Uterus (tissue), 4 donors: ENCODE results near the gene STPG4. TPM values are rescaled to one million over a fixed set of nuclear protein-coding genes. Genes with fewer than 3 reads are reported as not detected.
"Not testable (repeated sequence)": the region's sequence is repeated elsewhere in the genome, so short reads cannot be mapped to it uniquely, and the experiment has no call there.

ENCODE experiments used
- DNase-seq, 2 donors: peaks; one replicate each; pipeline ENCODE4 v3.0.0-alpha.2; 2019 to 2020
- H3K27ac ChIP-seq, 2 donors: fragments of 200-600 bp; sonication (generic); 1 replicate in 1 of 2; 2 replicates in 1 of 2; pipeline ENCODE4 v1.5.1; 2016 to 2018
- H3K27me3 ChIP-seq, 2 donors: fragments of 200-600 bp; sonication (generic); one replicate each; pipeline ENCODE4 v1.5.1; 2018 to 2019; ENCODE audit warnings: control low read depth in 1 of 2
- H3K36me3 ChIP-seq, 2 donors: fragments of 200-600 bp; sonication (generic); one replicate each; pipeline ENCODE4 v1.5.1; 2019; ENCODE audit warnings: control low read depth in 1 of 2
- H3K4me1 ChIP-seq, 2 donors: fragments of 200-600 bp; sonication (generic); one replicate each; pipeline ENCODE4 v1.5.1; 2018 to 2019; ENCODE audit warnings: control low read depth in 1 of 2
- H3K4me3 ChIP-seq, 2 donors: fragments of 200-600 bp; sonication (generic); 1 replicate in 1 of 2; 2 replicates in 1 of 2; pipeline ENCODE4 v1.5.1; 2018 to 2019; ENCODE audit warnings: mild to moderate bottlenecking in 1 of 2
- H3K9me3 ChIP-seq, 2 donors: fragments of 200-600 bp; sonication (generic); one replicate each; pipeline ENCODE4 v1.5.1; 2019; ENCODE audit warnings: control low read depth in 1 of 2
- POLR2A ChIP-seq, 2 donors: fragments of 450-650 bp; IDR thresholded peaks; one replicate each; pipeline ENCODE4 v1.6.1; 2016; ENCODE audit warnings: antibody characterized with exemption in 2 of 2, mild to moderate bottlenecking in 1 of 2, moderate library complexity in 1 of 2
- intact Hi-C: fragments of 100-400 bp; cut with DNase I; formaldehyde crosslinking; loops from one replicate; pipeline ENCODE4 v1.15.1; 2023; ENCODE audit warnings: low total_unique reads
- total RNA-seq, 4 donors: library from RNA; depleted of rRNA in 3 of 4; stranded (reverse); fragments of >200 nt in 3 of 4; gene quantifications; one replicate each; pipeline versions ENCODE4 v1.1.0 to v1.2.4, GENCODE V29; 2014 to 2023
- TF ChIP-seq, protein P1 (sequence below), 4 experiments: fragments of 200-600 bp in 2 of 4; fragments of 450-650 bp in 2 of 4; sonication (generic) in 2 of 4; IDR thresholded peaks; one replicate each; pipeline ENCODE4 v1.5.1; 2016 to 2019; ENCODE audit warnings: antibody characterized with exemption in 4 of 4, mild to moderate bottlenecking in 2 of 4, moderate library complexity in 1 of 4
- donor health status: DM: yes; HTN: yes; CAD: no.

STPG4 gene
- total RNA-seq, 4 donors from 2014 or later: 1.0 TPM; not detected in 3

GRCh38 chr2:47099712-47100111, 55.4 kb downstream of the STPG4 start:
- H3K27ac ChIP-seq, intact Hi-C loops, H3K36me3 ChIP-seq, H3K9me3 ChIP-seq, DNase-seq, H3K4me1 ChIP-seq, H3K27me3 ChIP-seq, H3K4me3 ChIP-seq: not testable (repeated sequence)

DNA sequence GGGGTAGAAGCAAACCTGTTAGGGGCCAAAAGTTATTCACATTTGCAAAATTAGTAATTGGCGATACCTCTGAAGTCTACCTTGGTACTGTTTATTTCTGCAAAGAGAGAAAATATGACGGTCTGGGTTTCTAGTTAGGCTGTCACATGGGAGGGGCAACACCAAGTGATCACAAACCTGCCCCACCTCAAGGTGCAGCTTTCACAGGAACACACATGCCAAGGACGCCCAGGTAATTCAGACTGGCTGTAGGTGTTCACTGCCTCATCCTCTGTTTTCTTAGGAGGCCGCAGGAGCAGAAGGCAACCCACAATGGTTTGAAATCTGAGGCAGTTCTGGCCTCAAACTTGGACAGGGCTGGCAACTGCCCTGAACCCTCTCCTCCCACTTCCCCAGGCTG, 56.2 kb downstream of the STPG4 start:
- no peak for TF ChIP-seq POLR2A (IDR thresholded peaks at IDR 0.05)
- TF ChIP-seq, protein P1, sequence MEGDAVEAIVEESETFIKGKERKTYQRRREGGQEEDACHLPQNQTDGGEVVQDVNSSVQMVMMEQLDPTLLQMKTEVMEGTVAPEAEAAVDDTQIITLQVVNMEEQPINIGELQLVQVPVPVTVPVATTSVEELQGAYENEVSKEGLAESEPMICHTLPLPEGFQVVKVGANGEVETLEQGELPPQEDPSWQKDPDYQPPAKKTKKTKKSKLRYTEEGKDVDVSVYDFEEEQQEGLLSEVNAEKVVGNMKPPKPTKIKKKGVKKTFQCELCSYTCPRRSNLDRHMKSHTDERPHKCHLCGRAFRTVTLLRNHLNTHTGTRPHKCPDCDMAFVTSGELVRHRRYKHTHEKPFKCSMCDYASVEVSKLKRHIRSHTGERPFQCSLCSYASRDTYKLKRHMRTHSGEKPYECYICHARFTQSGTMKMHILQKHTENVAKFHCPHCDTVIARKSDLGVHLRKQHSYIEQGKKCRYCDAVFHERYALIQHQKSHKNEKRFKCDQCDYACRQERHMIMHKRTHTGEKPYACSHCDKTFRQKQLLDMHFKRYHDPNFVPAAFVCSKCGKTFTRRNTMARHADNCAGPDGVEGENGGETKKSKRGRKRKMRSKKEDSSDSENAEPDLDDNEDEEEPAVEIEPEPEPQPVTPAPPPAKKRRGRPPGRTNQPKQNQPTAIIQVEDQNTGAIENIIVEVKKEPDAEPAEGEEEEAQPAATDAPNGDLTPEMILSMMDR (IDR thresholded peaks at IDR 0.05): no peak
- intact Hi-C loops: no loop called here
- peak overlapping the region; percentile 67 to 70 for H3K27ac ChIP-seq
- H3K4me3 ChIP-seq: no peak overlapping the region
- H3K36me3 ChIP-seq: no peaks in the 10 kb centered on the region
- H3K9me3 ChIP-seq: no peaks in the 10 kb centered on the region
- peaks cover 0 to 4% of the 10 kb centered on the region in 2 donors for H3K4me1 ChIP-seq
- no peak for DNase-seq
- no peaks in the 10 kb centered on the region for H3K27me3 ChIP-seq

DNA sequence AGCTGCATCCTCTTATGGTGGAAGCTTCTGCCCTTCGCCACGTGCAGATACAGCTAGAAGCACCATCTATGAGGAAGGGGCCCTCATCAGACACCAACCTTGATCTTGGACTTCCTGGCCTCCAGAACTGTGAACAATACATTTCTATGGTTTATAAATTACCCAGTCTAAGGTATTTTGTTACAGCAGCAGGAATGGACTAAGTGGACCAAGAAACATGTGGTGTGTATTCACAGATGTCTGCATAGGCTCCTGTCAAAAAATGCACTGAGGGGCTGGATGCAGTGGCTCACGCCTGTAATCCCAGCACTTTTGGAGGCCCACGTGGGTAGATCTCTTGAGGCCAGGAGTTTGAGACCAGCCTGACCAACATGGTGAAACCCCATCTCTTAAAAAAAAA, 57.5 kb downstream of the STPG4 start:
- H3K4me3 ChIP-seq: no peak overlapping the region
- intact Hi-C loops: no loop called here
- no peak for DNase-seq
- H3K4me1 ChIP-seq: peaks cover 0 to 4% of the 10 kb centered on the region in 2 donors
- H3K27me3 ChIP-seq: no peaks in the 10 kb centered on the region
- H3K36me3 ChIP-seq: no peaks in the 10 kb centered on the region
- H3K9me3 ChIP-seq: no peaks in the 10 kb centered on the region
- TF ChIP-seq POLR2A (IDR thresholded peaks at IDR 0.05): no peak
- peak overlapping the region; percentile 67 to 70 for H3K27ac ChIP-seq

DNA sequence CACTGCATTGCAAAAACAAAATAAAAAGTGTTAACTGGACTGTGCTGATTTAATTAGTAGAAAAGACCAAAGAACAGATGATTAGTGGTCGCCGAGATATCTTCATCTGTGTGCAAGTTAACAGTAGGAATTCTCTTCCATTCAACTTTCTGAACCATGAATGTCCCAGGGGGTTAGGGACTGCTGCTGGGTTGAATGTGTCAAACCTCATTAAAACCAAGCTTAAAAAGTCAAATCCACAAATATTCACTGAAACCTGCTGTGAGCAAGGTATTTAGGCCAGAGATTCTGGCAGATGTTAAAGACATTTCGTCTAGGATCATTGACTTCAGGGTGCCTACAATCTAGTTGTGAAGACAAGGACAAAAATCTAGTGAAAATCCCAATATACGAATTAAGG, 58.7 kb downstream of the STPG4 start:
- H3K27me3 ChIP-seq: no peaks in the 10 kb centered on the region
- no peaks in the 10 kb centered on the region for H3K36me3 ChIP-seq
- intact Hi-C loops: no loop called here
- H3K9me3 ChIP-seq: no peaks in the 10 kb centered on the region
- peaks cover 0 to 4% of the 10 kb centered on the region in 2 donors for H3K4me1 ChIP-seq
- H3K4me3 ChIP-seq: no peak overlapping the region
- no peak overlapping the region for H3K27ac ChIP-seq
- no peak for TF ChIP-seq POLR2A (IDR thresholded peaks at IDR 0.05)
- TF ChIP-seq, protein P1 (IDR thresholded peaks at IDR 0.05): no peak
- DNase-seq: no peak

DNA sequence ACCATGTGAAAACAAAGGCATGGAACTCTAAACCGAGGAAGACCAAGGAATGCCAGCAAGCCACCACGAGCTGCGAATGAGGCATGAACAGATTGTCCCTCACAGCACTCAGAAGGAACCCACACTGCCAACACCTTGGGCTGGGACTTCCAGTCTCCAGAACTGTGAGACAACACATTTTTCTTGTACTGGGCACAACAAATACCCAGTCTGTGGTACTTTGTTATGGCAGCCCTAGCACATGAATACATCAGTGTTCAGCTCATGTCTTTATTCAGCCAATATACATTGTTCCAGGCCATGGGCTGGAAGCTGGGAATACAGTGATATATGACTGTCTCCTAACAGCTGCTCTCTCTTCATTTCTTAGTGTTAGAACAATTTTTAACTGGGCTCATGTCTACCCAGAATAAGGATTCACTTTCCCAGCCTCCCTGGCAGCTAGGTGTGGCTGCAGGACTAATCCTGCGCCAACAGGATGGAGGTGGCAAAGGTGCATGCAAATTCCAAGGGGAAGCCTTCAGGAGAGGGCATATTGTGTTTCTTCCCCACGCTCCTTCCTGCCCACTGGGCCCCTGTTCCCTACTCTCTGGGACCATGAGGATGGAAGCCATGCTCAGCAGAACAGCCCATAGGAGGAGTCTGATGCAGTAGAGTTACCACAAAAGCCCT, 59.6 kb downstream of the STPG4 start:
- no peak for DNase-seq

DNA sequence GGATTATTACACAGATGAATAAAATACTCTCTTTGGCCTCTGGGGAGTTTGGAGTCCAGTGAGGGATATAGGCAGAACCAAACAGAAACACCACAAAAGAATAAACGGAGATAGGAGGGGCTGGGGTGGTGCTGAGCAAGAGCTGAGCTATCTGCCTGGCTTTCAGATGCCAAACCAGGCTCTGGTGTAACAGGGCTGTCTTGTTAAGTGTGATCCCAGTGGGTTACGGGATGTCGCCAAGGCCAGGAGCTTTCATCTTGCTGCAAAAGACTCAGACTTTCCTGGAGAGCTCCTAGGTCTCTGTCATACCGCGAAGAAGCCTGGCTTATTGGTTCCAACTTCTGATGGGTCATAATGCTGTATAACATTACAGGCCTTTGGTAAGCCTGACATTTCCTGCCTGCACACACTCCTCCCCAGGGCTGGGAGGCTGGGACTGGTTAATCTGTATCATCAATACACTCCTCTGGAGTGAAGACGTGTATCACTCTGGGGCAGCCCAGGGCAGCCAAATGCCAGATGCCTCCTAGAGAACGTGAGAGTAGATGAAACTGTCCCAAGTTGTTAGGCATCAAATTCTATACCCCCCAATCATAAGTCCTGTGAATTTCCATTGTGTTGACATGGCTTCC, 60.5 kb downstream of the STPG4 start:
- DNase-seq: no peak

More for the DNA sequence above, 59.6 kb downstream of the STPG4 start:
- Histone ChIP-seq H3K36me3 (no peaks in the 10 kb centered on the region), H3K27ac (no peak overlapping the region), H3K4me1 (peaks cover 3 to 4% of the 10 kb centered on the region in 2 donors), H3K4me3 (no peak overlapping the region), H3K27me3 (no peaks in the 10 kb centered on the region), H3K9me3 (no peaks in the 10 kb centered on the region)
- no peak for TF ChIP-seq POLR2A (IDR thresholded peaks at IDR 0.05)
- TF ChIP-seq, protein P1 (IDR thresholded peaks at IDR 0.05): no peak
- intact Hi-C loops: no loop called here

More for the DNA sequence above, 60.5 kb downstream of the STPG4 start:
- Histone ChIP-seq H3K9me3 (no peaks in the 10 kb centered on the region), H3K4me1 (peaks cover 3 to 4% of the 10 kb centered on the region in 2 donors), H3K36me3 (no peaks in the 10 kb centered on the region), H3K27me3 (no peaks in the 10 kb centered on the region), H3K27ac (no peak overlapping the region), H3K4me3 (no peak overlapping the region)
- intact Hi-C loops: no loop called here
- TF ChIP-seq, protein P1 (IDR thresholded peaks at IDR 0.05): no peak
- TF ChIP-seq POLR2A (IDR thresholded peaks at IDR 0.05): no peak
